NK-92 treated with Interleukin-12 subunit alpha and Interleukin-12 subunit beta, amount 100 ng/mL, for 24 hours (cell line): ENCODE measurements around the gene VGLL1.

Experiments
- DNase-seq: peaks from one replicate; lab custom pipeline; 2025; lab: John Stamatoyannopoulos, UW

The VGLL1 gene

GRCh38 chrX:136551410-136551809 is 19.4 kb downstream of the VGLL1 start:
- no peak for DNase-seq

DNA sequence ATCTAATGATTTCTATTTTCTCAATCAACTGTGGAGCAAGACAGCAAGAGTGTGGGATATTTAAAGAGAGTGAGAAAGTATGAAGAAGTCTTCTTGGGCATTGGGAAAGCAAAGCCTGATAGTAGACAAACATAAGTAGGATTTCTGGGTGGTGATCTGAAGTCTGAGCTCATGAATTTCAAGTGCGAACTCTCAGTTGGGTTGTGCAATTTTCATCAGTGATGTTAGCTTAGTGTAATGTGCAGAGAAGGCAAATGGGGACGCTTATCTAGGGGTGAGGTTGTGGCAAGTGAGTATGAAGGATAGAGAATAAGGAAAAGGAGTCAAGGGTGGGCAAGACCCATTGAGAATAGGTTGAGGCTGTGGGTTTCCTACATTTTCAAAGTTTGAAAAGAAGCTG is 23.7 kb downstream of the VGLL1 start:
- no peak for DNase-seq

GRCh38 chrX:136572030-136572429 is 40.0 kb downstream of the VGLL1 start:
- DNase-seq: no peak

GRCh38 chrX:136574548-136574947 is 42.5 kb downstream of the VGLL1 start:
- DNase-seq: no peak

DNA sequence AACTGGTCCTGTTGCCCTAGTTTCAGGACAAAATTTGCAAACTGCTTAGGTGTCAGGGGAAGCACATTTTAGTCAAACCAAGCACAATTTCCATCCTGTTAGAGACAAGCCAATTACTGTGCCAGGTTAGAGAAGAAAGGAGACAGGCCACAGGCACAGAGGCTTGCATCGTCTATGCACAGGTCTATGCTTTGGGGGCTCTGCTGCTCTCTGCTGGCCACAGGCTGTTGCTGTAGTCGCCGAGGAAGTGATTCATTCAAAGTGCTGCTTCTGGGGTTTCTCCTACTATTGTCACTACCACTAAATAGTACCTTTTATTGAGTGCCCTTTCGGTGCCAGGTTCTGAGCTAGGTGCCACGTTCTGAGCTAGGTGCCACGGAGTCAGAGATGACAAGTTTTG is 45.5 kb downstream of the VGLL1 start:
- peak; percentile 22 for DNase-seq

GRCh38 chrX:136580316-136580715 is 48.3 kb downstream of the VGLL1 start:
- DNase-seq: no peak

DNA sequence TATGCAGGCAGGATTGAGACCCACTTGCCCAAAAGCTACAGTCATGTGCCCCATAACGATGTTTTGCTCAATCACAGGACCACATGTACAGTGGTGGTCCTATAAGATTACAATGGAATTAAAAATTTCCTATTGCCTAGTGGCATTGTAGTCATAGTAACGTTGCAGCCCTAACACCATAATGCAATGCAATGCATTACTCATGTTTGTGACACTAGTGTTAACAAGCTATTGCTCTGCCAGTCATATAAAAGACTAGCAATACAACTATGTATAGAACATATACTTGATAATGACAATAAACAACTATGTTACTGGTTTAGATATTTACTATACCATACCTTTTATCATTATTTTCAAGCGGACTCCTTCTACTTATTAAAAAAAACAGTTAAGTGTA is 50.6 kb downstream of the VGLL1 start:
- DNase-seq: no peak

DNA sequence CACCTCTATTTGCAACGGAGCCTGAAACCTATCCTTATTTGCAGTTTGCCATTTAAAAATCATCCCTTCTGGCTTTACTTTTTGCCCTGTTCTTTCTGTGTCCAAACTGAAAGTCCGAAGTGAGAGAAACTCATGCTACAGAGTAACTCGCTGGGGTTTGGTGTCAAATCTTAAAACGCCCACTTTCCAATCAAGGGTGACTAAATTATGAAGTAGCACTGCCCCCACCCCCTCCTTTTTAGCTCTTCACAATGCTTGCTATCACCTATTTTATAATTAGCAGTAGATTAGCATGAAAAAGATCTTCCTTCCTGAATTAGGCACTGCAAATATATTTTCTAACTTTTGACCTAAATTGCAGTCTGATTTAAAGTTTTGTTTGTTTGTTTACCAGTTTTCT is 52.5 kb downstream of the VGLL1 start:
- DNase-seq: no peak

DNA sequence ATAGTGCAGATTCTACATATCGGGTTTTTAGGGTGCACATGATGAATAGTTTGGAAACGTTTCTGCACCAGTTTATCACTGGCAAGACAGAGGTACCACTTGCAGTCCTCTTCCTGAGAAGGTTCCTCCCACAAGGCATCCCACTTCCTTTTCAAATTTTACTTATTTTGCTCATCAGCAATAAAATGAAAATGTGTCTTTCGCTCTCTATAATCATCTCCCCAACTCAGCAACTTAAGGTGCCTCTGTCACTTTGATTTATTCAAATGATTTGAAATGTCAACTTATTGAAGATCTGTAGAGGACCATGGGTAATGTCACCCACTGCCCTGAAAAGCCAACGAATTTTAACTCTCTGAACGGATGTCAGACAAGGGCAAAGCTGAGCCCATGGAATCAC is 53.2 kb downstream of the VGLL1 start:
- no peak for DNase-seq

DNA sequence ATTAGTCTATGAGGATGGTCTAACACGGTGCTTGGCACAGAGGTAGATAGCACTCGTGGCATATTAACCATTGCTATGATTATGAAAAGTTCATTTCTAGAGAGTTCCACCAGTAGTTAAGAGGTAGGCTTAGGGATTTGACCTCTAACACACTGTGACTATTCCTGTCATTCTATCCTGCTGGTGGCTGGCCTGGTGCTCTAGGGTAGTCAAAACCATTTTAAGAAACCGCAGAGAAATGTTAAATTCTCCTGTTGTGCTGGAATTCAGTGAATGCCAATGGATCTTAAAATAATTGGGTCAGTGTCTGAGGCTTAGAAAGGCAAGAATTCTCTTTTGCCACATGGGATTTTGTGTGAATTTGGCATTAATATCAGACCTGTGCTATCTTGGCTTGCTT is 53.9 kb downstream of the VGLL1 start:
- no peak for DNase-seq

GRCh38 chrX:136586386-136586785 is 54.4 kb downstream of the VGLL1 start:
- no peak for DNase-seq

DNA sequence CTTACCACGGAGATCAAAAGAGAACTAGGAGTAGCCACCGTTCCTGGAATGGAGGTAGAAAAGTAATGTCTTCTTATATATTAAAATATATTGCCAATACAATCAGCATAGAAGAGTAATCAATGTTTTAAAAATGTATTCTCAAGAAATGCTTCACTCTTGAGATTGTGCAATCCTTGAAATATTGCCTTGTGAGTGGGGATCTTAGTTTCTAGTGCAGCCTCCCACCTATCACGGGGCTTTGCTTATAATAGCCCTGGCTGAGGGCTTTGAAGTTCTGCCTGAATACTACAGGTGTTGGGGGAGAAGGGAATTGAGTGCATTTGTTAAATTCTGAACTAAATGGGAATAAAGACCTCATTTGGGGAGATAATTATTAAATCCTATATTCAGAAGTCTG is 55.5 kb downstream of the VGLL1 start:
- no peak for DNase-seq

DNA sequence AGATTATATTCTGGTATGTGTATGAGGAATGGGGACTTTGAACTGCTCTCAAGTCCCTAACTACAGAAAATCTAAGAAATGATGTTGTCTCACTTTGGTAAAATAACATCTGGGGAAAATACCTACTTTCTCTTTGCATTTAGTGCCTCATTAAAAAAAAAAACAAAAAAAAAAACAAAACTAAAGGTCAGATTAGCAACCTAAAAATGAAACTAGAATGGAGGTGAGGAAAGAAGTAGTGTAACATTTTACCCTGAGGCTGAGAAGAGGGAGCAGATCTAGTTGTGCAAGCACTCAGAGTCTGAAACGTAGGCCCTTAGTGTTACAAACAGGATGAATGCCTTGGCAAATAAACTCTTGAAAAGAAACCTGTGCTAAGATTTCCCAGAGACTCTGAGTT is 56.0 kb downstream of the VGLL1 start:
- DNase-seq: no peak

DNA sequence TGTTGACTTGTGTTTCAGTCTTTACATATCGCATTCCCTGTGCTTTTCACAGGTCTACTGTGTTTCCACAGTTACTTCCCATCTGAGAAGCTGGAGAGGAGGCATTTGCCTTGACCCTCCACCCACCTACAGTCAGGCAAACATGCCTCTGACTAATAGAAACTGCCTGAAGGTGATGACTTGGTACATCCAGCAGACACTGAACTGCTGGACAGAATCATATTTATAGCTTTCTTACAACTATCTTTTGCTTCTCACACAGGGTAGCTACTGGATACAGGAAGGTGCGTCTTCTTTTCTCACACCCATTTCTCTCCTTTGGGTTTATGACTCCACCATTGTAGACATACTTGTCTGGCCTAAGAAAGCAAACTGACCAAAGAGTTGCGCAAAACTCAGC is 58.0 kb downstream of the VGLL1 start:
- DNase-seq: no peak

DNA sequence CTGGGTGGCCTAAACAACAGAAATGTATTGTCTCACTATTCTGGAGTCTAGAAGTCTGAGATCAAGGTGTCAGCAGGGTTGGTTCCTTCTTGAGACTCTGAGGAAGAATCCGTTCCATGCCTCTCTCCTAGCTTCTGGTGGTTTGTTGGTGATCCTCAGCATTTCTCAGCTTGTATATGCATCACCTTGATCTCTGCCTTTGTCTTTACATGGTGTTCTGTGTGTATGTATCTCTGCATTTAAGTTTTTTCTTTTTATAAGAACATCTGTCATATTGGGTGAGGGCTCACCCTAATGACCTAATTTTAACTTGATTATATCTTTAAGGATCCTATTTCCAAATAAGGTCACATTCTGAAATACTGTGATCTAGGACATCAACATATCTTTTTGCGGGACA is 65.3 kb downstream of the VGLL1 start:
- no peak for DNase-seq

GRCh38 chrX:136597954-136598353 is 65.9 kb downstream of the VGLL1 start:
- no peak for DNase-seq

DNA sequence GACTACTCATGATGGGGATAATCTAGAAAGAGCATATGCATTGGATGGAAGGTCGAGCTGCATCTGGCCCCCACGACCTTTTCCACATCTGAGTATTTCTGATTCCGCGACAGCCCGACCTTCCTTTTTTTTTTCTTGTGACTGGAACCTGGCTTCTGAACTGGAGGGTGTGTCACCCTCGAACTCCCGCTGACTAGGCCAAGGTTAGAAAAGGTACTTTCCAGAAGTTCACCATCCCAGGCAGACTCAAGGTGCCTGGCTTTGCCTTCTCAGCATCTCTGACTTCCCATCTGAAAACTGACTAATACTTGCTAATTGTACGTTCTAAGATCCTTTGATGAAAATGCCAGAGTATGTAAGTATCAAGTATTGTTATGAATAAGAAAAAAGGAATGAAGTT is 66.6 kb downstream of the VGLL1 start:
- DNase-seq: no peak

DNA sequence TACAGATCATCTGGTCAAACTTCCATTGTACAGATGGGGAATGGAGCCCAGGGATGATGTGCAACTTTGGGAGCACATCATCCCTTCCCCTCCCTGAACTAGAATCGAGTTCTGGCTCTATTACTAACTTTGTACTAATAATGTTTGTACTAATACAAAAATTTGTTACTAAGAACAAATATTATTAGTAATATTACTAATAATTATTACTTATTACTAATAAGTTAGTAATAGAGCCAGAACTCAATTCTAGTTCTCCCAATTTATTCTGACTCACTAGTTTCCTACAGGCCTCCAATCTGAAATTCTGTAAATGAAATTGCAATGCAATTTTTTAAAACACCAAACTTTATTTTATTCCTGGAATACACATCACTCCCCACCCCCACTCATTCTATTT is 68.0 kb downstream of the VGLL1 start:
- no peak for DNase-seq
